TTC549 (cell line): Measurements from ENCODE around the gene LRP10.
"Not testable (repeated sequence)": the region's sequence is repeated elsewhere in the genome, so short reads cannot be mapped to it uniquely, and the experiment has no call there.

Experiments
- FAIRE-seq: peaks from 2 replicates; lab custom pipeline; 2012; peaks lifted over from hg19 to GRCh38; lab: Jason Lieb, UNC

The LRP10 gene

DNA sequence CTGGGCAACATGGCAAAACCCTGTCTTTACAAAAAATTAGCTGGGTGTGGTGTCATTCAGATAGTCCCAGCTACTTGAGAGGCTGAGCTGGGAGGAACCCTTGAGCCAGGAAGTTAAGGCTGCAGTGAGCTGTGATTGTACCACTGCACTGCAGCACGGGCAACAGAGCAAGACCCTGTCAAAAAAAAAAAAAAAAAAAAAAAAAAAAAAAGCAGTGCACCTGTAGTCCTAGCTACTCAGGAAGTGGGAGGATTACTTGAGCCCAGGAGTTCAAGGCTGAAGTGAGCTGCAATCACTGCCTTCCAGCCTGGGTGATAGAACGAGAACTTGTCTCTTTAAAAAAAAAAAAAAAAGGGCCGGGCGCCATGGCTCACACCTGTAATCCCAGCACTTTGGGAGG lies 17.1 kb downstream of the LRP10 start:
- FAIRE-seq = no peak

DNA sequence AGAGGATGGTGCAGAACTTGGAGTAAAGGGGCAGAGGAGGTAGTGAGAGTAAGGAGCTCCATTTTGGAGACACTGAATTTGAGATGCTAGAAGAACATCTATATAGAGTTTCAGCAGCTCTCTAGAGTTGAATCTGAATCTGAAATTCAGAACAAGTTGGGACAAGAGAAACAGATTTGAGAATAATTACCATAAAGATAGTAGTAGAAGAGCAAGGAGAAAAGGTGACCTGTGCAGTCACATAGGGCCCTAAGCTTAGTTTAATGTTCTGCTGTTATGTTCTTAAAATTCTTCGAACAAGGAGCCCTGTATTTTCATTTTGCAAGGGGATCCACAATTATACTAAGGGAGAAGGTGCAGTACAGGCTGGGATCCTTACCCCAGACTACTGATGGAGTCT lies 18.9 kb downstream of the LRP10 start:
- FAIRE-seq = no peak

DNA sequence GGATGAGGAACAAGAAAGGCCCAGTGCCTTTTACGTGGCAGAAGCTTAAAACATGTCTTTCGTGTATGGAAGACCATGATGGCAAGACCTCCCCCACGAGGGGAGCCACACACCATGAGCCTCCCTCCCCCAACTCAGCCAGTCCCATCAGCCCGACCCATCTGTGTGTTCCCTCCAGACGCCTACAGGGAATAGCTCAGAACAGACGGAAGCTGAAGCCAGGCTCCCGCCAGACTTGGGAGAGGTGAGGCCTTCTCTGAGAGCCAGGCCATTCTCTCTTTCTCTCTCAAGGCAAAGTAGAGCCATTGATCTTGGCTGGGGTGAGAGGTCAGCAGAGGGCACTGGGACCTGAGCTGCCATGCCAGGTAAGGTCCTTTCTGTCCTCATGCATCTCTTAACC lies 20.9 kb downstream of the LRP10 start:
- FAIRE-seq = no peak

DNA sequence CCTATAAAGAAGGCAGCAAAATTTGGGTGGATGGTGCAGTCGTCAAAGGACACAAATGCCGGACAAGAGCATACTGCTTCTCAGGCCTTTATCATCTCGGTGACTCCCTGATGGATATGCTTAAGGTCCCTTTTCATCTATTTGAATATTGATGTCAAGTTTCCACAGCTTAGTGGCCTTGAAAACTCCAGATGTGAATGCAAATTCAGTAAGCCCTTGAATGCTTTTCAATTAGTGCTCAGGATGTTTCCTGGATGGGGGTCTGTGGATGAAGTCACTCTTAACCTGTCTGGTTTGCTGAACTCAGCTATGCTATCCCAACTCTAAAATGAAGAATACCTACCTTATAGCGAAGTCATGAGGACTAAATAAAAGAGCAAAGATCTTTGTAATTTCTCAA lies 22.2 kb downstream of the LRP10 start:
- no peak for FAIRE-seq

DNA sequence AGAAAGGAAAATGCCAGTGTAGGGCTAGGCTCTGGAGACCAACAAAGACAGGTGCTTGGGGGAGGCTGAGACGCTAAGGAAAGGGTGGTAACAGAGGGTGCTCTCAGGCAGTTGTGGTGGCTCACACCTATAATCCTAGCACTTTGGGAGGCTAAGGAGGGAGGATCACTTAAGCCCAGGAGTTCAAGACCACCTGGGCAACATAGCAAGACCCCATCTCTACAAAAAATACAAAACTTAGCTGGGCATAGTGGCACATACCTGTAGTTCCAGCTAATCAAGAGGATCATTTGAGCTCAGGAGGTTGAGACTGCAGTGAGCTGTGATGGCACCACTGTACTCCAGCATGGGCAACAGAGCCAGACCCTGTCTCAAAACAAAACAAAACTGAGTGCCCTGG lies 23.9 kb downstream of the LRP10 start:
- no peak for FAIRE-seq

DNA sequence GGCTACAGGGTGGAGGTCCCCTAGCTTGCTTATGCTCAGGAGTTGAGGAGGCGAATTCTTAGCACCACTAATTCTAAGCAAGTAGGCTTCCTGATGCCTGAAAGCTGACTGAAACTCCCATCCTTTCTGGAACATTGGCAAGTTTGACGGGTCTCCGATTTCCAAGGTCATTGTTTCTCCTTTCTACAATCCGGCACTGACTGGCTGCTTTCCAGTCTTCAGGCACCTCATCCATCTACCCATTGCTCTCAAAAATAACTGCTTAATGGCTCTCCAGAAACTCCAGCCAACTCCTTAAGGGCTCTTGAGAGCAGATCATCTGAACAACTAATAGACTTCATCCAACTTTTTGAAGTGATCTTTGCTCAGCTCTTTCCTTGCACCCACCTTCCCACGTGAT lies 24.8 kb downstream of the LRP10 start:
- FAIRE-seq = no peak

DNA sequence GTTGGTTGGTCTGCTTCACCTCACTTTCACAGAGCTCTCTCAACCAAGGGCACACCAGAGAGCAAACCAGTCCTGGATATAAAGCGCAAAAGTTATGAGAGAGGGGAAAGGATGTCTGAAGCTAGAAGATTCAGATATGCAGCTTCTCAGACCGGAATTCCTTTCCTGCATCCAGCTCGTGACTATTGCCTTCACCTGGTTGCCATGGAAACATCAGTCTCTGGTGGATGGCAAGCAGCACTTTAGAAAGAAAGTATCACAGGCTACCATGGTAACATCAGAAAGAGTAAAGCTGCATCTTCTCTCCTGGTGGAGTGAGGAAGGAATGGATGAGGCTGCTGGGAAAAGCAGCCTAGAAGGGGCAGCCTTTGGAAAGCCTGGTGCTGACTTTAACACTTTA lies 25.2 kb downstream of the LRP10 start:
- FAIRE-seq = no peak

DNA sequence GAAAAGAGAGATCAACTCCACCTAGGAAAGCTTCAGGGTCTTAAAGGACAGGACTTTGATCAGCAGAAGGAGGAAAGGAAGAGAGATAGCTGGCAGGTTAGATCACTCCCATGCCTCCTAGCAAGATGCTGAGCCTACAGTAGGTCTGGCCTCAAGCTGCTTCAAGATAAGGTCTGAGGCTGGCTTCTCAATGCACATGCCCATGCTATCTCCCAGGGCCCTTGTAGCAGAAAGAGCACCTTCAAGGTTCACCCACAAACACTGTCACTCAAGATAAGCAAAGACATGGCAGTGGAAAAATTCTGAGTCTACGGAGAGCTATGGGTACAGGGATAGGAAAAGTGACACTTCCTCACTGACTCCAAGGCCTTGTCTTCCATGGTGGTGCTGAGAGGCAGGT lies 25.8 kb downstream of the LRP10 start:
- FAIRE-seq = no peak

DNA sequence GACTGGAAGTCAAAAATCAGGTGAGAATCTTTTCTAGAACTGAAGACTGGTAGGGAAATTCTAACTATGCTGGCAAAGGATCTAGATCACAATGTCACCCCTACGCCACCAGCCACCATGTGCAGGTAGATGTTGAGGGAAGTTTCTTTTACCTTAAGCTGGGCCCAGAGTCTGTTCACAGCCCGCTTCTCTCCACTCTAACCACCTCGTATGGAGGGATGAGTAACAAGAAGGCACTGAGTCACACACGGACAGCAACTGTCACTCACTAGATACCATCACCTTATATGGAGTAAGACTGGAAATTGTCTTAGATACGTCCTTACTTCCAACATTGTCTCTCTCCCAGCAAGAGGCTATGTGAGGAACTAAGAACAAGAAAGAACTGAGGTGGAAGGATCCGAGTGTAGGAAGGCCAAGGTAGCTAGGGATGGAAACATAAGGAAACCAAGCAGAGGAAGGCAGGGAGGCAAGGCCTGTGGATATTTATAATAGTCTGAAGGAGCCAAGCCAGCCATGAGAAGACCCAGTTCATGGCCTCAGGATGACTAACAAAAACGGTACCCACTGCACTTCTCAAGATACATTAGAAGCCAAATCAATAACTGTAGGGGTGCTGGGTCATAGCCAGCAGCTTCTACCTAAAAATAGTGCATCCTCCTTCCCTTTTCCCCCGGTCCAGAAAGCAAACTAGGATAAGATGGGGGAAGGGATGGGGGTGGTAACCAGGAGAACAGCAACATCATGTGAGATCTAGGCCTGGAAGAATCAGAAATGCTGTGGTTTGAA lies 27.0 kb downstream of the LRP10 start:
- no peak for FAIRE-seq

DNA sequence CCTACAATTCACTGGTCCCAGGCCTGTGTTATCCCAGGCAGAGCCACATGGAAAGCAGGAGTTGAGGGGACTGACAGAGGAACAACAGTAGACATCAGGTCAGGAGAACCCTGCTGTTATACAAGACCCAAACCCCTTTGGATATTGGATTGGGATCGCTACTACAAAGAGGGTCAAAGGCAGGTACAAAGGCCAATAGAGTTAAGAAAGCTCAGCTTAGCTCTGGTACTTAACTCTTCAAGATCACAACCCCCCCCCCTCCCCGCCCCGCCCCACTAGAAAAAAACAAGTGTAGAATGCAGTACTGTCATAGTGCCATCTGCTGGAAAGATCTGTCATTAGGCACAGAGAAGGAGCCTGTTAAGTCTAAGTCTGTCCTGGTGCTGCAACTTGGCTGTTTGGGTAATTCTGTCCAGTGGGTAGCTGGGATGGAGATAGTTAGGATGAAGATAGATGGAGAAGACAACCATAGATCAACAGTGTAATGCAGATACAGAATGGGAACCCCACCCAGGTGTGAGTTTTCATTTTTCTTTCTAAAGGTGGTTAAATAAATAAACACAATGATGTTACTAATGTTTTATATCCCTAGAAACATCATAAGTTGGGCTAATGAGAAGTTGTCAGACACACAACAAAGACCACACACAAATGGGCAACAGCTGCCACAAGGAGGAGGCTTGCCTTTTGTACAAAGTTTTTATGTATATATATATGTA lies 28.7 kb downstream of the LRP10 start:
- no peak for FAIRE-seq

DNA sequence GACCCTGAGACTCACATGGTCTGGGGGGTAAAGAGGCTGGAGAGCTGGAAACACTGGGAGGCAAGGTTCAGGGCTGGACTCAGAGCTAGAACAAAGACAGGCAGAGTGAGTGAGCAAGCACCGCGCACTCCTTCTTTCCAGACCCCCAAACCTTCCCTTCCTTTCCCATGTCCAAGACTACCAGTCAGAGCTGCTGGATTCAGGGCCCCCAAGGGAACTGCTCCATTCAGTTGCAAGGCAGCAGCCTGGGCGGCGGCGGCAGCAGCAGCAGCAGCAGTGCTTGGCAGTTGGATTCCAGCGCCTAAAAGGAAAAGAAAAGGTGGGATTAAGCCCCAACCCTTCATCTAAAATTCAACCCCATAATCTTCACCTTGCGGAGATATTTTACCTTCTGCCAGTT lies 30.3 kb downstream of the LRP10 start:
- no peak for FAIRE-seq

DNA sequence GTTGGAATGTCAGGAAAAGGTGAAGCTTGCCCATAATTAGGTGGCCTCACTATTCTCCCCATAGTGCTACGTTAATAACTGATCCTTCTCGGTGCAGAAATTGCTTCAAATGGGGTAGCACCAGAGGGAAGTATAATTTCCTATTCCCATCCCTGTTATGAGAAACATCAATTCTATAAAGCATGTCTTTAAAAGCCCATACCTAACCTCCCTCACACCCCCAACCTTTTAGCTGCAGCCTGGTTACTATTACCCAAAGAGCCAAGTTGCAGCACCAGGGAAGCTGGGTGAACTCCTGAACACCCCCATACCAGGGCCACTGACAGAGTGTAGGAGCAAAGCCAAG lies 32.2 kb downstream of the LRP10 start:
- FAIRE-seq = no peak

DNA sequence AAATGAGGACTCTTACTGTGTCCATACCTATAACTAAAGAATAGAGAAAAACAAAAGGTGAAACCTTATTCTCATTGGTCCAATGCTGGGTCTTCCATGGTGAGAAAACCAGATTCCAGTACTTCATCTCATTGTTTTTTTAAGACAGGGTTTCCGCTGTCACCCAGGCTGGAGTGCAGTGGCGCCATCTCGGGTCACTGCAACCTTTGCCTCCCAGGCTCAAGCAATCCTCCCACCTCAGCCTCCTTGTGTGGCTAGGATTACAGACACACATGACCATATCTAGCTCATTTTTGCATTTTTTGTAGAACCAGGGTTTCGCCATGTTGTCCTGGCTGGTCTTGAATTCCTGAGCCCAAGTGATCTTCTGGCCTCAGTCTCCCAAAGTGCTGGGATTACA lies 34.1 kb downstream of the LRP10 start:
- FAIRE-seq = no peak

DNA sequence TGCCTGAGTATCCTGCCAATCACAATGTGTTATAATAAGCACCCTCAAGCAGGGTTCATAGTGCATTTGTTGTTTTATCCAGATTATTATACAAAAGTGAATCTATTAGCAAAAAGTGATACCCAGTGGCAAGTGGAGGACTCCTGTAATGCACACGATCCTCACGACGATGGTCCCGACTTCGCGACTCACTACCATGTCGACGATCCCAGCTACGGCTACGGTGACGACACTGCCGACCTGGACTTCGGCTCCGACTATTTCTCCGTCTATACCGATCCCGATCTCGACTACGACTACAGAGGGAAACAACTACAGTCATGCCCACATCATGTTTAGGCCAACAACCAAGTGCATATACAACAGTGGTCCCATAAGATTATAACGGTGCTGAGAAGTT lies 34.5 kb downstream of the LRP10 start:
- FAIRE-seq = no peak

DNA sequence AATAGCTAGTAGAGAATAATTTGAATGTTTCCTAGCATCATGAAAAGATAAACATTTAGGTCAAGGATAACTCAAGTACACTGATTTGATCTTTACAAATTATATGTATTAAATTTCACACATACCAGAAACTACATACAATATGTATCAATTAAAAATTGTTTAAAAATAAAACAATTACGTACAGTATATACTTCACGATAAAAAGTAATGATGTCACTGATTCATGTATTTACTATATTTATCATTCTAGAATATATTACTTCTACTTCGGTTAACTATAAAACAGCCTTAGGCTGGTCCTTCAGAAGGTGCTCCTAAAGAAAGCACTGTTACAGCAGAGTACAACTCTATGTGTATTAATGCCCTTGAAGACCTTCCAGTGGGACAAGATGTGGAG lies 35.9 kb downstream of the LRP10 start:
- no peak for FAIRE-seq

DNA sequence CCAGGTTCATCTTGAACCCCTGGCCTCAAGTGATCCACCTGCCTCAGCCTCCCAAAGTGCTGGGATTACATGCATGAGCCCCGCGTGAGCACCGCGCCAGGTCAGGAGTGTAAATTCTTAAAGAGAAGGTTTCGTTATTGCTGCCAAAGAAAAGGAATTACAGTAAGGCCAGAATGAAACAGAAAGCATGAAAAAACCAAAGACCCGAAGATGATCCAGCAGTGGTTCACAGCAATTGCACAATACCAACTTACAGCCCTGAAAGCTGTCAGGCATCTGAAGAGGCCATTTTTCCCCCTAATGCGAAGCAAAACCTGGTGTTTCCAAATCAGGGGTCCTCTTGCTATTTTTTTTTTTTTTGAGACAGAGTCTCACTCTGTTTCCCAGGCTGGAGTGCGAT lies 37.1 kb downstream of the LRP10 start:
- FAIRE-seq = no peak

DNA sequence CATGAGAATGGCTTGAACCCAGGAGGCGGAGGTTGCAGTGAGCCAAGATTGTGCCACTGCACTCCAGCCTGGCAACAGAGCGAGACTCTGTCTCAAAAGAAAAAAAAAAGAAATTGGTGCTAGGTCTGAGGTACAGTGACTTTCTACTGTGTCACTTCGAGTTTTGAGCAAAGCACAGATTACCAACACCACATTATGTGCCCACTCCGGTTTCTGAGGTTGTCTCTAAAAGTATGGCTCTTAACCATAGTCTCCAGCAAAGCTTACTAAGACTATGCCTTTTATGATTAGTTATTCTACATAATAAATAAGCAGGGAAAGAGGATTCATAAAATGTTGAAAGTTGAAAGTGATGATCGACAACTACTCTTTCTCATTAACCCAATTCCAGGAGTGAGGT lies 39.4 kb downstream of the LRP10 start:
- no peak for FAIRE-seq

DNA sequence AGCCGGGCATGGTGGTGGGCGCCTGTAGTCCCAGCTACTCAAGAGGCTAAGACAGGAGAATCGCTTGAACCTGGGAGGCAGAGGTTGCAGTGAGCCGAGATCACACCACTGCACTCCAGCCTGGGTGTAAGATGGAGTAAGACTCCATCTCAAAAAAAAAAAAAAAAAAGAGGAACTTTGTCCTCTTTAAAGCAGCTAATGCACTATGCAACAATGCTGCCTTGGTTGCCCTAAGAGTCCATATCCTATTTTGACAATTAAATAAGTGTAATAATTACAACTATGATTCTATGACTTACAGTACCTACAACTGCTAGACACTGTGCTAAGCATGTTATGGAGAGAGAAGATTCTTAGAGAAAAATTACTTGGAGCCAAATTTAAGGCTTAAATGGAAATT lies 43.3 kb downstream of the LRP10 start:
- FAIRE-seq = not testable (repeated sequence)

DNA sequence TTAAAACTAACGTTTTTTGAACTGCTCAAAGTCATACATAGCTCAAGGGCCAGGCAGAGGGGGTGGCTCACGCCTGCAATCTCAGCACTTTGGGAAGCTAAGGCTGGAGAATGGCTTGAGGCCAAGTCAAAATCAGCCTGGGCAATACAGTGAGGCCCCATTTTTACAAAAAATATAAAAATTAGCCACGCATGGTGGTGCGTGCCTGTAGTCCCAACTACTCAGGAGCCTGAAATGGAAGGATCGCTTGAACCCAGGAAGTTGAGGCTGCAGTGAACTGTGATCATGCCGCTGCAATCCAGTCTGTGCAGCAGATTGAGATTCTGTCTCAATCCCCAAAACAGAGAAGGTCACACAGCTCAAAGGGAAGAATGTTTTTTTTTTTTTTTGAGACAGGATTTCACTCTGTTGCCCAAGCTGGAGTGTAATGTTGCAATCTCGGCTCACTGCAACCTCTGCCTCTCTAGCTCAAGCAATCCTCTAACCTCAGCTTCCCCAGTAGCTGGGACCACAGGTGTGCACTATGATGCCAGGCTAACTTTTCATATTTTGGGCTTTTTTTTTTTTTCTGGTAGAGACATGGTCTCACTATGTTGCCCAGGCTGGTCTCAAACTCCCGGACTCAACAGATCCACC lies 44.5 kb downstream of the LRP10 start:
- FAIRE-seq = no peak

DNA sequence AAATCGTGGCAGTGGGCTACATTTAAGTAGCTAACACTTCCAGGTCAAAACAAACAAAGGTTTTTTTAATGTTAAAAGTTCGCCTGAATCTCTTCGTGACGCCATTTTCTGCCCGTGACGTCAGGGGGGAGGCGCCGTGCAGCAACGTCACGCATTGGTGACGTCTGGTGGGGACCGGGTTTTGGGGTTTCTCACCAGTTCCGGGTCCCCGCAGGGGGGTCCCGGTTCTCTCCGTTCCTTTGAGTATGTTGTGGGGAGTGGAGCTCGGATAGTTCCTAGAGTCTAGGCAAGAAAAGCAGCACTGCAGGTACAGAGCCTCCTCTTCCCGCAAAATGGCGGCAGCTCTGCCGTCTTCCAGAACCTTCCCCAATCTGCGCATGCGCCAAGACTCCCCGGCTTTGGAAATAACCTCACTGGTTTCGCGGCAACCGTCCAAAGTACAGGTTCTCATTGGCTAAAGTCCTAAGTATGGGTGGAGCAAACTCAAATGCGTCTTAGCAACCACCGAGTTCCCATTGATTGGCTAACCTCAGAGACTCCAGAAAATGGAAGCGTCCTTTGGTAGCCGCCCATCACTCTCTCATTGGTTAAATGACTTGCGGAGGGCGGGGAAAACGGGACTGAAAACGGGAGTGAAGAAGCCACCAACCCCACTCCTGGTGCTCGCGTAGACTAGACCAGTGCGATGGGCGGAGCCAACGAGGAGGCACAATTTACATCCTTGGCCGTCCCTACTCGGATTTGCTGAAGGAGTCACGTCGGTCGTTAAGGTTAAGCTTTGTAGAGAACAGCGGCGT lies 47.5 kb downstream of the LRP10 start, which contains the start of gene RBM23:
Gene RBM23 (minus strand): TSS at position 346 of the 797 bp plus-strand sequence.
- peak; percentile 93 for FAIRE-seq

DNA sequence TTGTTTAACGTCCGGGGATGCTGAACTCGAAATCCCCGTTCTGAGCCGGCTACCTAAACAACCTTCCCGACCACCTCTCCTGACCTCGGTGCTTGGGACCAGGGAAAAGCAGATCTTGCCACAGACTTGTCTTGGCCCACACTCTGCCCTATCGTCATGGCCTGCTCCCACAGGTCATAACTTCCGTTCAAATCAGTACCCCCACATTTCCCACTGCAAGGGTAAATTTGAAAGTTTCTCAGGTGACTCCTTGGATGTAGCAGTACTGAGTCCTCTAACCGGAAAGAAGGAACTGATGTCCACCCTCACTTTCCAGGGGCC lies 48.0 kb downstream of the LRP10 start:
- no peak for FAIRE-seq

DNA sequence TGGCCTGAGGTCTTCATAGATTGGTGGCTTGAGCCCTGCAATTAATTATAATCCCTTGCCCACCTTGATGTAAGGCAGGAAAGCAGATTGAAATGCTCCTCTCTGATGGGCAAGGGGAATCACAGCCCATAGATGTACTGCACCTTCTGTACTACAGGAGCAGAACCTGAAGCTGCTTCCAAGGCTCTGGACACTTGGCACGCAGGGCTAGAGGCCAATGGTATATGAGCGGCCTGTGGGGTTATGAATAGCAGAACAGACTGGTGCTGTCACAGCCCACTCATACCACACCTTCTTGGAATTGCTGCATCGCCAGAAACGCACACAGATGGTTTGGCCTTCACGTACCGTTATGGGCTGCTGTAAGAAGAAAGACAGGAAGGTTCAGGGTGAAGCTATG lies 49.2 kb downstream of the LRP10 start:
- FAIRE-seq = no peak

DNA sequence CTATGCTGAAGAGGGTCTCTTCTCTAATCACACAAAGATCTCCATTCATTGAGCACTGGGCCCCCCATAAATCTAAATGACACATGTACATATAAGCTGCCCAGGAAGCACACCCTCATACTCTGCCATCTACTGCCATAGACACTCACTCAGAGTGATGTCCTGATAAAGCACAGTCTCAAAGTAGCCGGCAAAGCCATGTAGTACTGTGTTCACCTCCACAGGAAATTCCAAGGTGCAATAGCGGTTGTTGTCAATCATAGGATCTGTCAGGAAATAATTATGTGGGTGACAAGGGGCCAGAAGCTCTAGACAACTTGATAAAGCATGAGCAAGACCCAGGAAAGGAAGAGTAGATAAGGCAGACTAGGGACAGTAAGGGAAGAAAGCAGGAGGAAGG lies 50.8 kb downstream of the LRP10 start:
- FAIRE-seq = no peak
